ENCODE measurements around the gene LYAR. TPM values are rescaled to one million over a fixed set of nuclear protein-coding genes. Genes with fewer than 3 reads are reported as not detected.

LYAR gene
- total RNA-seq, 4 donors from 2014 or later = 9.9 to 26.6 (median 23.1) TPM

- no peak for DNase-seq
- intact Hi-C loops (cut with DNase I; ENCODE audit: low total_unique reads) = no loop called here
Observed at GRCh38 chr4:4228356-4228668, 61.6 kb downstream of the LYAR start.

GRCh38 chr4:4227510-4228355 lies 62.2 kb downstream of the LYAR start:
- no peak overlapping the region for H3K4me3 ChIP-seq
- DNase-seq = no peak
- ATAC-seq = no peak
- H3K36me3 ChIP-seq = no peaks in the 10 kb centered on the region
- in situ Hi-C loops (cut with MboI; ENCODE audit: low sequenced_read_pairs in 4 of 4) = no loop called here
- no peak for TF ChIP-seq CTCF (IDR thresholded peaks at IDR 0.05 in 4 of 5, conservative IDR thresholded peaks at IDR 0.05 in 1 of 5)
- TF ChIP-seq POLR2A (IDR thresholded peaks at IDR 0.05) = no peak
- H3K4me1 ChIP-seq = no peaks in the 10 kb centered on the region
- peaks cover 31 to 40% (median 35%) of the 10 kb centered on the region in 3 donors for H3K27me3 ChIP-seq
- intact Hi-C loops (cut with DNase I; ENCODE audit: low total_unique reads) = no loop called here
- H3K9me3 ChIP-seq = no peaks in the 10 kb centered on the region
- no peak overlapping the region for H3K27ac ChIP-seq

More at GRCh38 chr4:4228356-4228668, 61.6 kb downstream of the LYAR start:
- ATAC-seq = no peak
- in situ Hi-C loops (cut with MboI; ENCODE audit: low sequenced_read_pairs in 4 of 4) = no loop called here
- no peaks in the 10 kb centered on the region for H3K4me1 ChIP-seq
- H3K27me3 ChIP-seq = peaks cover 31 to 40% (median 35%) of the 10 kb centered on the region in 3 donors
- no peak overlapping the region for H3K4me3 ChIP-seq
- H3K36me3 ChIP-seq = no peaks in the 10 kb centered on the region
- peaks cover 0 to 1% (median 0%) of the 10 kb centered on the region in 3 donors for H3K9me3 ChIP-seq
- no peak for TF ChIP-seq POLR2A (IDR thresholded peaks at IDR 0.05)
- TF ChIP-seq CTCF (IDR thresholded peaks at IDR 0.05 in 4 of 5, conservative IDR thresholded peaks at IDR 0.05 in 1 of 5) = no peak
- no peak overlapping the region for H3K27ac ChIP-seq

GRCh38 chr4:4226606-4227438 lies 63.1 kb downstream of the LYAR start, which contains the start of gene OTOP1:
TSS of gene OTOP1 (minus strand) at chr4:4226929. CDS start at chr4:4226864, 65 bp downstream.
- DNase-seq (no peak), ATAC-seq (no peak)
- intact Hi-C loops (cut with DNase I; ENCODE audit: low total_unique reads) (no loop called here), in situ Hi-C loops (cut with MboI; ENCODE audit: low sequenced_read_pairs in 4 of 4) (no loop called here)
- no peak within 1 kb of the TSS for H3K4me3 ChIP-seq
- no peak within 1 kb of the TSS for H3K27ac ChIP-seq
- no peaks in the 10 kb centered on the region for H3K36me3 ChIP-seq
- no peaks in the 10 kb centered on the region for H3K9me3 ChIP-seq
- H3K27me3 ChIP-seq = peaks cover 31 to 46% (median 36%) of the 10 kb centered on the region in 3 donors
- TF ChIP-seq POLR2A (IDR thresholded peaks at IDR 0.05) = no peak
- no peak for TF ChIP-seq CTCF (IDR thresholded peaks at IDR 0.05 in 4 of 5, conservative IDR thresholded peaks at IDR 0.05 in 1 of 5)
- no peaks in the 10 kb centered on the region for H3K4me1 ChIP-seq

- Histone ChIP-seq H3K36me3 (no peaks in the 10 kb centered on the region), H3K4me3 (no peak overlapping the region), H3K27ac (no peak overlapping the region), H3K27me3 (peaks cover 31 to 47% (median 38%) of the 10 kb centered on the region in 3 donors), H3K9me3 (no peaks in the 10 kb centered on the region), H3K4me1 (no peaks in the 10 kb centered on the region)
- ATAC-seq (no peak), DNase-seq (no peak)
- intact Hi-C loops (cut with DNase I; ENCODE audit: low total_unique reads) = no loop called here
- in situ Hi-C loops (cut with MboI; ENCODE audit: low sequenced_read_pairs in 4 of 4) = no loop called here
- no peak for TF ChIP-seq CTCF (IDR thresholded peaks at IDR 0.05 in 4 of 5, conservative IDR thresholded peaks at IDR 0.05 in 1 of 5)
- no peak for TF ChIP-seq POLR2A (IDR thresholded peaks at IDR 0.05)
Observed at GRCh38 chr4:4225915-4226605, 63.9 kb downstream of the LYAR start.

Other genes starting within 250 kb of the LYAR start
- not detected for gene OTOP1, start 63.2 kb downstream of the LYAR start, total RNA-seq
- 1 to 10 TPM; 3.7 to 8.6 (median 4.6) TPM for gene TMEM128, start 41.9 kb downstream of the LYAR start, total RNA-seq
- gene ZBTB49, start 97 bp upstream of the LYAR start, total RNA-seq = 1 to 10 TPM; 1.7 to 2.8 (median 2.5) TPM
- under 1 TPM in 1 of 4 donors, not detected in 3; 0.13 TPM for gene NSG1, start 96.9 kb upstream of the LYAR start, total RNA-seq

Measured in gastrocnemius medialis (tissue), 4 donors.